Gastroesophageal sphincter (tissue), 4 donors: ENCODE results near the gene CCDC85B. TPM values are rescaled to one million over a fixed set of nuclear protein-coding genes. Genes with fewer than 3 reads are reported as not detected.

Source experiments
- ATAC-seq: fragments of 150-250 bp; one replicate; pipeline ENCODE4 v1.9.1; 2016; ENCODE audit warnings: mild to moderate bottlenecking, moderate library complexity
- H3K27ac ChIP-seq, 4 donors: fragments of 200-600 bp; sonication (generic) in 3 of 4; 1 replicate in 3 of 4; 2 replicates in 1 of 4; pipeline ENCODE4 v1.5.1; 2016 to 2019
- H3K27me3 ChIP-seq: fragments of 200-600 bp; sonication (generic); one replicate; pipeline ENCODE4 v1.5.1; 2019
- H3K36me3 ChIP-seq, 2 donors: fragments of 200-600 bp; sonication (generic); one replicate each; pipeline ENCODE4 v1.5.1; 2019; ENCODE audit warnings: control low read depth in 1 of 2
- H3K4me1 ChIP-seq, 3 donors: fragments of 200-600 bp; sonication (generic); 1 replicate in 2 of 3; 2 replicates in 1 of 3; pipeline ENCODE4 v1.5.1; 2016 to 2019; ENCODE audit warnings: control low read depth in 2 of 3
- H3K4me3 ChIP-seq, 2 donors: fragments of 200-600 bp; sonication (generic); one replicate each; pipeline ENCODE4 v1.5.1; 2019; ENCODE audit warnings: mild to moderate bottlenecking in 1 of 2, moderate library complexity in 1 of 2
- H3K9me3 ChIP-seq, 3 donors: fragments of 200-600 bp; sonication (generic); one replicate each; pipeline ENCODE4 v1.5.1; 2017 to 2019; ENCODE audit warnings: control low read depth in 2 of 3
- CTCF ChIP-seq, 4 experiments: fragments of 200-600 bp in 2 of 4; fragments of 450-650 bp in 2 of 4; sonication (generic) in 1 of 4; IDR thresholded peaks; one replicate each; pipeline ENCODE4 v1.5.1; 2017 to 2019; ENCODE audit warnings: antibody characterized with exemption in 4 of 4, mild to moderate bottlenecking in 2 of 4, moderate library complexity in 2 of 4
- EP300 ChIP-seq: sonication (generic); formaldehyde crosslinking; IDR thresholded peaks from one replicate; pipeline ENCODE4 v1.6.1; 2017; ENCODE audit warnings: antibody characterized with exemption, mild to moderate bottlenecking
- POLR2A ChIP-seq, 2 donors: fragments of 450-650 bp; IDR thresholded peaks; one replicate each; pipeline ENCODE4 v1.6.1; 2017; ENCODE audit warnings: antibody characterized with exemption in 2 of 2, mild to moderate bottlenecking in 2 of 2, moderate library complexity in 1 of 2
- POLR2AphosphoS5 ChIP-seq: sonication (generic); formaldehyde crosslinking; IDR thresholded peaks from one replicate; pipeline ENCODE4 v1.6.1; 2017; ENCODE audit warnings: antibody characterized with exemption
- WGBS, 2 donors: methylation state at CpG; one replicate each; pipeline ENCODE4 v1.1.5; 2018; ENCODE audit warnings: low coverage in 1 of 2; 5-methylcytosine and 5-hydroxymethylcytosine counted together
- total RNA-seq, 4 donors: library from RNA; depleted of rRNA; stranded (reverse); fragments of >200 nt; gene quantifications; one replicate each; pipeline ENCODE4 v1.1.0, GENCODE V29; 2016

Gene CCDC85B
- total RNA-seq, 4 donors from 2014 or later = 68.7 to 111 (median 77.7) TPM

GRCh38 chr11:65911682-65912568 is 21.5 kb downstream of the CCDC85B start:
- TF ChIP-seq CTCF (IDR thresholded peaks at IDR 0.05) = peak in 3 of 4 experiments; percentile 27 to 45 (median 30)
- peak; percentile 62 for TF ChIP-seq POLR2AphosphoS5
- no peak for TF ChIP-seq POLR2A (IDR thresholded peaks at IDR 0.05)
- Histone ChIP-seq H3K9me3 (no peaks in the 10 kb centered on the region), H3K4me3 (no peak overlapping the region), H3K27me3 (no peaks in the 10 kb centered on the region), H3K36me3 (peaks cover 0 to 2% of the 10 kb centered on the region in 2 donors), H3K27ac (peak overlapping the region in 2 of 4 donors; percentile 45 to 51), H3K4me1 (peaks cover 0 to 51% (median 30%) of the 10 kb centered on the region in 3 donors)
- ATAC-seq = peak; percentile 44
- 19 to 21% methylated on average over 8 to 10 of the region's 14 CpGs for WGBS, 2 donors

GRCh38 chr11:65912845-65913244 is 22.4 kb downstream of the CCDC85B start:
- ATAC-seq = no peak
- H3K27ac ChIP-seq = peak overlapping the region in 2 of 4 donors; percentile 1 to 8

GRCh38 chr11:65915101-65915820 is 24.8 kb downstream of the CCDC85B start:
- H3K27me3 ChIP-seq = no peaks in the 10 kb centered on the region
- WGBS, 2 donors = 60 to 80% methylated on average over 1 to 4 of the region's 10 CpGs
- H3K36me3 ChIP-seq = peaks cover 0 to 8% of the 10 kb centered on the region in 2 donors
- peak overlapping the region; percentile 66 to 98 (median 97) for H3K27ac ChIP-seq
- ATAC-seq = no peak
- H3K9me3 ChIP-seq = no peaks in the 10 kb centered on the region
- H3K4me3 ChIP-seq = no peak overlapping the region
- no peak for TF ChIP-seq POLR2AphosphoS5
- TF ChIP-seq EP300 = no peak
- no peak for TF ChIP-seq POLR2A (IDR thresholded peaks at IDR 0.05)
- no peak for TF ChIP-seq CTCF (IDR thresholded peaks at IDR 0.05)
- peaks cover 0 to 69% (median 45%) of the 10 kb centered on the region in 3 donors for H3K4me1 ChIP-seq

More at GRCh38 chr11:65912845-65913244, 22.4 kb downstream of the CCDC85B start:
- peaks cover 0 to 60% (median 40%) of the 10 kb centered on the region in 3 donors for H3K4me1 ChIP-seq
- H3K27me3 ChIP-seq = no peaks in the 10 kb centered on the region
- peaks cover 0 to 8% of the 10 kb centered on the region in 2 donors for H3K36me3 ChIP-seq
- no peak for TF ChIP-seq EP300
- TF ChIP-seq POLR2AphosphoS5 = no peak
- no peak for TF ChIP-seq POLR2A (IDR thresholded peaks at IDR 0.05)
- no peak for TF ChIP-seq CTCF (IDR thresholded peaks at IDR 0.05)
- H3K9me3 ChIP-seq = no peaks in the 10 kb centered on the region
- no peak overlapping the region for H3K4me3 ChIP-seq
- WGBS, 2 donors = 31% methylated on average over 2 of the region's 4 CpGs; no CpG with 5 or more reads in 1 of the 2 donors

- Histone ChIP-seq H3K36me3 (peaks cover 0 to 11% of the 10 kb centered on the region in 2 donors), H3K4me3 (peak overlapping the region in 1 of 2 donors; percentile 8), H3K27me3 (no peaks in the 10 kb centered on the region), H3K4me1 (peaks cover 0 to 74% (median 51%) of the 10 kb centered on the region in 3 donors), H3K27ac (peak overlapping the region; percentile 66 to 98 (median 97)), H3K9me3 (no peaks in the 10 kb centered on the region)
- TF ChIP-seq POLR2AphosphoS5 = peak; percentile 96
- no peak for TF ChIP-seq CTCF (IDR thresholded peaks at IDR 0.05)
- 0 to 33% methylated on average over 1 to 3 of the region's 13 CpGs for WGBS, 2 donors
- ATAC-seq = peak; percentile 77
Measured at GRCh38 chr11:65915821-65916251, 25.4 kb downstream of the CCDC85B start.
